Measurements from ENCODE around the gene PTGDS.

GRCh38 chr9:136990242-136990911 lies 13.1 kb downstream of the PTGDS start:
- TF ChIP-seq ETV6 (conservative IDR thresholded peaks at IDR 0.05 in 1 of 2, IDR thresholded peaks at IDR 0.05 in 1 of 2; ENCODE audit: borderline replicate concordance in 1 of 2, low read depth in 1 of 2) = no peak
- no peak for TF ChIP-seq CTCF (IDR thresholded peaks at IDR 0.05 in 2 of 3, conservative IDR thresholded peaks at IDR 0.05 in 1 of 3; ENCODE audit: control insufficient read depth in 2 of 3, extremely low read depth in 1 of 3, insufficient read depth in 1 of 3, low read depth in 3 of 3, low read length in 3 of 3)
